HepG2 (cell line): ENCODE results near the gene SLIT1. TPM values are rescaled to one million over a fixed set of nuclear protein-coding genes. Genes with fewer than 3 reads are reported as not detected.

Source experiments
- ATAC-seq: fragments of 200-7000 bp; cut with Tn5 transposase; 3 replicates; pipeline ENCODE4 v1.9.1; 2020; ENCODE audit warnings: mild to moderate bottlenecking, moderate library complexity
- BruUV-seq: library from RNA; stranded (reverse); fragments of 400-500 nt; replicated peaks from 2 replicates; lab custom pipeline; 2021; lab: Mats Ljungman, UMichigan
- CTCF ChIA-PET: fragments of 300-600 bp; formaldehyde crosslinking; extraction: SDS; loops from one replicate; lab custom pipeline; 2021; ENCODE audit warnings: low total read pairs, inconsistent platforms, low intra/inter-chr PET ratio; lab: Yijun Ruan, JAX
- POLR2A ChIA-PET: fragments of 350-600 bp; sonication (Branson Sonifier 250); formaldehyde crosslinking; loops from one replicate; lab custom pipeline; 2020; ENCODE audit warnings: antibody characterized with exemption, inconsistent platforms; lab: Yijun Ruan, JAX
- DNase-seq: peaks from one replicate; pipeline ENCODE4 v3.0.0-alpha.2; 2015; ENCODE audit warnings: low spot score
- FAIRE-seq: peaks from 3 replicates; lab custom pipeline; 2011; peaks lifted over from hg19 to GRCh38; lab: Jason Lieb, UNC
- H2AFZ ChIP-seq: one replicate; pipeline ENCODE4 v1.6.1; 2011; ENCODE audit warnings: low read length, inconsistent platforms
- H3K27ac ChIP-seq: fragments of 300-600 bp; 3 replicates; pipeline ENCODE4 v1.8.0; 2011; ENCODE audit warnings: mixed run types, mild to moderate bottlenecking, mixed read lengths, low read length, inconsistent platforms; ENCODE audit not compliant: insufficient read depth; ENCODE audit errors: extremely low read length
- H3K27me3 ChIP-seq, 2 experiments: fragments of 200-600 bp in 1 of 2; 2 replicates in 1 of 2; 3 replicates in 1 of 2; pipeline versions ENCODE4 v1.6.0 to v1.8.0; 2011; ENCODE audit warnings: low read length in 2 of 2, mild to moderate bottlenecking in 2 of 2, moderate library complexity in 2 of 2, inconsistent platforms in 1 of 2; ENCODE audit not compliant: insufficient read depth in 2 of 2, control insufficient read depth in 1 of 2
- H3K36me3 ChIP-seq, 2 experiments: fragments of 200-600 bp in 1 of 2; replicated peaks in 1 of 2; 2 replicates in 1 of 2; 3 replicates in 1 of 2; pipeline versions ENCODE4 v1.5.1 to v1.8.0; 2011; ENCODE audit warnings: low read length in 2 of 2, inconsistent platforms in 1 of 2; ENCODE audit not compliant: insufficient read depth in 2 of 2, control insufficient read depth in 1 of 2
- H3K4me1 ChIP-seq: 2 replicates; pipeline ENCODE4 v1.5.1; 2012; ENCODE audit warnings: low read length, inconsistent platforms; ENCODE audit not compliant: insufficient read depth
- H3K4me2 ChIP-seq: 2 replicates; pipeline ENCODE4 v1.6.0; 2011; ENCODE audit warnings: low read depth, low read length, inconsistent platforms
- H3K4me3 ChIP-seq, 3 experiments: fragments of 200-600 bp in 1 of 3; sonication (generic), shearing (Covaris generic) in 1 of 3; replicated peaks in 1 of 3; 2 replicates each; pipeline ENCODE4 v1.5.1; 2011 to 2016; ENCODE audit warnings: low read length in 3 of 3, inconsistent platforms in 2 of 3, low read depth in 2 of 3, mild to moderate bottlenecking in 2 of 3, control low read depth in 1 of 3, mixed read lengths in 1 of 3; ENCODE audit not compliant: insufficient read depth in 1 of 3
- H3K79me2 ChIP-seq: one replicate; pipeline ENCODE4 v1.6.1; 2011; ENCODE audit warnings: low read length, inconsistent platforms; ENCODE audit not compliant: insufficient read depth
- H3K9ac ChIP-seq: 2 replicates; pipeline ENCODE4 v1.6.0; 2011; ENCODE audit warnings: mild to moderate bottlenecking, low read depth, low read length, inconsistent platforms; ENCODE audit not compliant: insufficient read depth
- H3K9me3 ChIP-seq: 2 replicates; pipeline ENCODE4 v1.5.1; 2012; ENCODE audit warnings: mild to moderate bottlenecking, low read length
- H4K20me1 ChIP-seq: 2 replicates; pipeline ENCODE4 v1.6.0; 2011; ENCODE audit warnings: inconsistent platforms, mild to moderate bottlenecking, low read length, moderate library complexity; ENCODE audit not compliant: insufficient read depth
- ATF3 ChIP-seq: sonication (generic); formaldehyde crosslinking; IDR thresholded peaks from 2 replicates; pipeline ENCODE4 v1.4.0; 2020; ENCODE audit warnings: missing genetic modification reagents
- BORCS8-MEF2B ChIP-seq: sonication (generic); formaldehyde crosslinking; IDR thresholded peaks from 2 replicates; pipeline ENCODE4 v1.8.0; 2022; ENCODE audit warnings: mild to moderate bottlenecking, missing genetic modification reagents
- CEBPG ChIP-seq: IDR thresholded peaks from 2 replicates; pipeline ENCODE4 v1.6.1; 2016
- CTCF ChIP-seq: sonication (generic); formaldehyde crosslinking; IDR thresholded peaks from 2 replicates; pipeline ENCODE4 v1.5.0; 2020; ENCODE audit warnings: mild to moderate bottlenecking, missing genetic modification reagents, moderate library complexity
- ETV6 ChIP-seq: sonication (generic); formaldehyde crosslinking; conservative IDR thresholded peaks from 2 replicates; pipeline ENCODE4 v1.4.0; 2020; ENCODE audit warnings: missing genetic modification reagents
- KAT7 ChIP-seq: IDR thresholded peaks from 2 replicates; pipeline ENCODE4 v1.6.1; 2018; ENCODE audit warnings: borderline replicate concordance, missing compliant biosample characterization
- NFE2L2 ChIP-seq: fragments of 150-350 bp; IDR thresholded peaks from 2 replicates; pipeline ENCODE4 v1.6.1; 2014; ENCODE audit warnings: low read length
- THYN1 ChIP-seq: sonication (generic); formaldehyde crosslinking; IDR thresholded peaks from 2 replicates; pipeline ENCODE4 v1.8.1; 2023; ENCODE audit warnings: low read depth, mild to moderate bottlenecking, moderate library complexity, missing genetic modification reagents, borderline replicate concordance
- U2AF2 ChIP-seq: fragments of 200-400 bp; formaldehyde crosslinking; IDR thresholded peaks from 2 replicates; pipeline ENCODE4 v1.6.1; 2017; ENCODE audit warnings: low read depth, mild to moderate bottlenecking, low read length
- ZBTB33 ChIP-seq: sonication (generic); formaldehyde crosslinking; IDR thresholded peaks from 2 replicates; pipeline ENCODE4 v1.4.0; 2020; ENCODE audit warnings: missing genetic modification reagents
- ZNF451 ChIP-seq: sonication (generic); formaldehyde crosslinking; IDR thresholded peaks from 2 replicates; pipeline ENCODE4 v1.5.0; 2020; ENCODE audit warnings: mild to moderate bottlenecking, missing genetic modification reagents
- ZUFSP ChIP-seq: sonication (generic); formaldehyde crosslinking; IDR thresholded peaks from 2 replicates; pipeline ENCODE4 v1.9.0; 2021; ENCODE audit warnings: missing genetic modification reagents, mild to moderate bottlenecking, borderline replicate concordance
- WGBS: methylation state at CpG from one replicate; pipeline ENCODE4 v1.1.6; 2017; ENCODE audit warnings: low lambda C conversion rate; 5-methylcytosine and 5-hydroxymethylcytosine counted together
- in situ Hi-C: cut with HindIII; loops from 2 replicates; pipeline ENCODE4 v1.10.0; 2017; ENCODE audit warnings: low pct_unique_long_range_greater_than_20kb; ENCODE audit not compliant: extremely low pct_ligation_motif_present
- intact Hi-C: fragments of 100-400 bp; cut with micrococcal nuclease; formaldehyde crosslinking; loops from one replicate; pipeline ENCODE4 v1.10.0; 2022; ENCODE audit not compliant: unreplicated experiment
- polyA plus RNA-seq, 8 experiments: library from polyadenylated mRNA; depleted of rRNA in 3 of 8; stranded (reverse) in 7 of 8; unstranded in 1 of 8; fragments of >200 nt; fragmentation: Illumina TruSeq in 4 of 8; extraction: Trizol in 4 of 8; gene quantifications; 2 replicates each; pipeline versions ENCODE4 v1.2.1 to v1.2.3, GENCODE V29; 2011 to 2016; ENCODE audit warnings: low read depth in 4 of 8, missing spikeins in 1 of 8, mixed read lengths in 1 of 8; ENCODE audit not compliant: insufficient read depth in 1 of 8
- total RNA-seq, 5 experiments: library from RNA; depleted of rRNA; stranded (reverse); fragments of >200 nt; fragmentation: Illumina TruSeq; extraction: Trizol; gene quantifications; 2 replicates each; pipeline ENCODE4 v1.2.3, GENCODE V29; 2016; ENCODE audit warnings: low read depth in 1 of 5

The SLIT1 gene
- total and polyA plus RNA-seq, 2 of the 13 experiments (the other 11 are each of a cell fraction or from before 2014, with no cell fraction given): 0.09 to 0.33 TPM

- peaks cover 12% of the 10 kb centered on the region for H3K9me3 ChIP-seq
- no peaks in the 10 kb centered on the region for H3K79me2 ChIP-seq
- WGBS: 20% methylated on average over 2 of the region's 8 CpGs
- H3K36me3 ChIP-seq: no peaks in the 10 kb centered on the region
- H3K4me2 ChIP-seq: no peak overlapping the region
- no peaks in the 10 kb centered on the region for H4K20me1 ChIP-seq
- ATAC-seq: no peak
- no peaks in the 10 kb centered on the region; a peak in 1 of 5 replicates for H3K27me3 ChIP-seq
- POLR2A ChIA-PET: interaction anchor here (0.8 to 2.2 kb wide), 3 partner anchors 20 to 25 kb away, joined by 3 to 6 read pairs (median 3); no protein-coding TSS in a partner anchor
- H3K4me3 ChIP-seq: no peak overlapping the region
- no TSS peak for BruUV-seq
- no peak overlapping the region for H3K9ac ChIP-seq
- in situ Hi-C loops (no loop called here), intact Hi-C loops (no loop called here)
- TF ChIP-seq ZBTB33 (peak; percentile 78; the same call in 1 of the 2 replicates), THYN1 (CRISPR knock-in tag) (no peak), KAT7 (CRISPR knock-in tag) (no peak), ETV6 (no peak), ZNF451 (CRISPR knock-in tag) (no peak)
- no peak for FAIRE-seq
- H2AFZ ChIP-seq: no peak overlapping the region
- CTCF ChIA-PET: no interaction called here
- H3K27ac ChIP-seq: no peak overlapping the region
- H3K4me1 ChIP-seq: peaks cover 42% of the 10 kb centered on the region
- no peak for DNase-seq
Measured at GRCh38 chr10:97003804-97004201, 182.0 kb downstream of the SLIT1 start.

GRCh38 chr10:97003151-97003803 lies 182.5 kb downstream of the SLIT1 start:
- Histone ChIP-seq H3K4me1 (peaks cover 47% of the 10 kb centered on the region), H3K4me2 (no peak overlapping the region), H3K9me3 (peaks cover 12% of the 10 kb centered on the region), H3K36me3 (no peaks in the 10 kb centered on the region), H3K4me3 (no peak overlapping the region), H2AFZ (no peak overlapping the region), H3K79me2 (no peaks in the 10 kb centered on the region), H3K27ac (no peak overlapping the region), H3K27me3 (no peaks in the 10 kb centered on the region; a peak in 1 of 5 replicates), H4K20me1 (no peaks in the 10 kb centered on the region), H3K9ac (no peak overlapping the region)
- no peak for FAIRE-seq
- in situ Hi-C loops: no loop called here
- no peak for ATAC-seq
- WGBS: 76% methylated on average over 7 of the region's 13 CpGs
- no peak for DNase-seq
- ChIA-PET CTCF (no interaction called here), POLR2A (interaction anchor here (1.4 to 2.2 kb wide), 2 partner anchors 20 to 22 kb away, joined by 3 to 6 read pairs; no protein-coding TSS in a partner anchor)
- intact Hi-C loops: no loop called here
- no TSS peak for BruUV-seq
- no peak for TF ChIP-seq CEBPG (CRISPR knock-in tag)
- no peak for TF ChIP-seq BORCS8-MEF2B
- TF ChIP-seq U2AF2: no peak
- 0 out of 2 replicates have a peak, but pooled peaks have one; percentile 15 for TF ChIP-seq CTCF (CRISPR knock-in tag)
- TF ChIP-seq ATF3 (CRISPR knock-in tag): no peak
- no peak for TF ChIP-seq ZUFSP
- TF ChIP-seq NFE2L2: no peak
